Smooth muscle cell (in vitro differentiated cells): ENCODE measurements around the gene GOLGA7B. TPM values are rescaled to one million over a fixed set of nuclear protein-coding genes. Genes with fewer than 3 reads are reported as not detected.
"Not testable (repeated sequence)": the region's sequence is repeated elsewhere in the genome, so short reads cannot be mapped to it uniquely, and the experiment has no call there.

Experiments
- DNase-seq: peaks from one replicate; lab custom pipeline; 2025; ENCODE audit not compliant: unreplicated experiment; lab: John Stamatoyannopoulos, UW
- H2AFZ ChIP-seq: fragments of 200-600 bp; sonication (generic); 2 replicates; pipeline ENCODE4 v1.6.0; 2016; ENCODE audit warnings: antibody characterized with exemption, low read depth, mild to moderate bottlenecking
- H3F3A ChIP-seq: fragments of 200-600 bp; sonication (generic); 2 replicates; pipeline ENCODE4 v1.6.0; 2017; ENCODE audit warnings: antibody characterized with exemption, low read depth
- H3K27ac ChIP-seq: fragments of 200-600 bp; sonication (generic); 2 replicates; pipeline ENCODE4 v1.5.1; 2016; ENCODE audit warnings: low read depth, mild to moderate bottlenecking
- H3K27me3 ChIP-seq: fragments of 200-600 bp; sonication (generic); 2 replicates; pipeline ENCODE4 v1.6.1; 2016; ENCODE audit warnings: low read depth, mild to moderate bottlenecking
- H3K36me3 ChIP-seq: fragments of 200-600 bp; sonication (generic); 2 replicates; pipeline ENCODE4 v1.5.1; 2016; ENCODE audit warnings: low read depth
- H3K4me1 ChIP-seq: fragments of 200-600 bp; sonication (generic); 2 replicates; pipeline ENCODE4 v1.5.1; 2016; ENCODE audit warnings: low read depth
- H3K4me2 ChIP-seq: fragments of 200-600 bp; sonication (generic); 2 replicates; pipeline ENCODE4 v1.6.0; 2016; ENCODE audit warnings: mild to moderate bottlenecking
- H3K4me3 ChIP-seq: fragments of 200-600 bp; sonication (generic); 2 replicates; pipeline ENCODE4 v1.5.1; 2016; ENCODE audit warnings: mild to moderate bottlenecking
- H3K79me2 ChIP-seq: fragments of 200-600 bp; sonication (generic); 2 replicates; pipeline ENCODE4 v1.6.0; 2016; ENCODE audit warnings: low read depth, mild to moderate bottlenecking
- H3K9ac ChIP-seq: fragments of 200-600 bp; sonication (generic); 2 replicates; pipeline ENCODE4 v1.6.0; 2016; ENCODE audit warnings: low read depth
- H3K9me3 ChIP-seq: fragments of 200-600 bp; sonication (generic); replicated peaks from 2 replicates; pipeline ENCODE4 v1.5.1; 2016; ENCODE audit warnings: low read depth
- H4K20me1 ChIP-seq: fragments of 200-600 bp; sonication (generic); 2 replicates; pipeline ENCODE4 v1.6.0; 2016; ENCODE audit warnings: low read depth
- WGBS: methylation state at CpG from one replicate; pipeline ENCODE4 v1.1.7; 2016; ENCODE audit warnings: low lambda C conversion rate; 5-methylcytosine and 5-hydroxymethylcytosine counted together
- polyA plus RNA-seq: library from polyadenylated mRNA; unstranded; fragments of >200 nt; fragmentation: Nextera tagmentation; extraction: Ambion mirVana; gene quantifications from 2 replicates; pipeline ENCODE4 v1.2.1, GENCODE V29; 2016
- total RNA-seq: library from RNA; depleted of rRNA; stranded (reverse); fragments of >200 nt; gene quantifications from 2 replicates; pipeline ENCODE4 v1.2.3, GENCODE V29; 2014
- TF ChIP-seq, protein P1 (sequence below): fragments of 200-600 bp; sonication (generic); IDR thresholded peaks from 2 replicates; pipeline ENCODE4 v1.5.1; 2017; ENCODE audit warnings: borderline replicate concordance, mild to moderate bottlenecking, antibody characterized with exemption; ENCODE audit not compliant: insufficient read depth, poor library complexity, severe bottlenecking

Gene GOLGA7B
- total and polyA plus RNA-seq, 2 experiments from 2014 or later = not detected

DNA sequence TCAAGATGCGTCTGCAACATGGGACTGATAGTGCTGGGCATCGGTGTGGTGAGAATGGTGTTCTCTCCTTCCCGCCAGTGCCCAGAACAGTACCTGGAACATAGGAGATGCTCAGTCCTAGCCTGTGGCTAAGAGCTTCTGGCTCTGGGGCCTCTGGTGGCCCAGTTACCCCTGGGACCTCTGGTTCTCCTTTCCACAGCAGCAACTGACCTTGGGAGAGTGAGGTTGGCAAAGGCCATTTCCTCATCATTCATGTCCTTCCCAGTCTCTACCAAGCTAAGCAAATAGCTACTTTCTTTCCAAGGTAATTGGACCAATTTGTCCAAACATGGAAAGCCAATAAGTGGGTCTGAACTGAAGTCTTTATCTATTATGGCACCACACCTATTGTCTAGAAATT, 11.6 kb upstream of the GOLGA7B start:
- H3K4me2 ChIP-seq = no peak overlapping the region
- no peak for DNase-seq
- no peaks in the 10 kb centered on the region for H4K20me1 ChIP-seq
- no peak overlapping the region for H2AFZ ChIP-seq
- no peak overlapping the region for H3K4me3 ChIP-seq
- H3K4me1 ChIP-seq = no peaks in the 10 kb centered on the region
- H3K79me2 ChIP-seq = no peaks in the 10 kb centered on the region
- TF ChIP-seq, protein P1, sequence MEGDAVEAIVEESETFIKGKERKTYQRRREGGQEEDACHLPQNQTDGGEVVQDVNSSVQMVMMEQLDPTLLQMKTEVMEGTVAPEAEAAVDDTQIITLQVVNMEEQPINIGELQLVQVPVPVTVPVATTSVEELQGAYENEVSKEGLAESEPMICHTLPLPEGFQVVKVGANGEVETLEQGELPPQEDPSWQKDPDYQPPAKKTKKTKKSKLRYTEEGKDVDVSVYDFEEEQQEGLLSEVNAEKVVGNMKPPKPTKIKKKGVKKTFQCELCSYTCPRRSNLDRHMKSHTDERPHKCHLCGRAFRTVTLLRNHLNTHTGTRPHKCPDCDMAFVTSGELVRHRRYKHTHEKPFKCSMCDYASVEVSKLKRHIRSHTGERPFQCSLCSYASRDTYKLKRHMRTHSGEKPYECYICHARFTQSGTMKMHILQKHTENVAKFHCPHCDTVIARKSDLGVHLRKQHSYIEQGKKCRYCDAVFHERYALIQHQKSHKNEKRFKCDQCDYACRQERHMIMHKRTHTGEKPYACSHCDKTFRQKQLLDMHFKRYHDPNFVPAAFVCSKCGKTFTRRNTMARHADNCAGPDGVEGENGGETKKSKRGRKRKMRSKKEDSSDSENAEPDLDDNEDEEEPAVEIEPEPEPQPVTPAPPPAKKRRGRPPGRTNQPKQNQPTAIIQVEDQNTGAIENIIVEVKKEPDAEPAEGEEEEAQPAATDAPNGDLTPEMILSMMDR = no peak
- no peaks in the 10 kb centered on the region for H3K36me3 ChIP-seq
- H3K27ac ChIP-seq = no peak overlapping the region
- peaks cover 21% of the 10 kb centered on the region for H3K27me3 ChIP-seq
- WGBS = 86% methylated on average over 3 of the region's 3 CpGs
- H3F3A ChIP-seq = no peaks in the 10 kb centered on the region
- H3K9me3 ChIP-seq = no peaks in the 10 kb centered on the region
- H3K9ac ChIP-seq = no peak overlapping the region

DNA sequence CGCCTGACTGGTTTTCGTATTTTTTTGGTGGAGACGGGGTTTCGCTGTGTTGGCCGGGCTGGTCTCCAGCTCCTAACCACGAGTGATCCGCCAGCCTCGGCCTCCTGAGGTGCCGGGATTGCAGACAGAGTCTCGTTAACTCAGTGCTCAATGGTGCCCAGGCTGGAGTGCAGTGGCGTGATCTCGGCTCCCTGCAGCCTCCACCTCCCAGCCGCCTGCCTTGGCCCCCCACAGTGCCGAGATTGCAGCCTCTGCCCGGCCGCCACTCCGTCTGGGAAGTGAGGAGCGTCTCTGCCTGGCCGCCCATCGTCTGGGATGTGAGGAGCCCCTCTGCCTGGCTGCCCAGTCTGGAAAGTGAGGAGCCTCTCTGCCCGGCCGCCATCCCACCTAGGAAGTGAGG, 8.5 kb upstream of the GOLGA7B start:
- H3K4me1 ChIP-seq, H3F3A ChIP-seq, H3K4me3 ChIP-seq, H4K20me1 ChIP-seq, H3K79me2 ChIP-seq, DNase-seq, H3K27ac ChIP-seq, H3K4me2 ChIP-seq, H3K9me3 ChIP-seq, H3K27me3 ChIP-seq, H3K9ac ChIP-seq, H3K36me3 ChIP-seq, H2AFZ ChIP-seq: not testable (repeated sequence)
- WGBS = 98% methylated on average over 16 of the region's 22 CpGs

DNA sequence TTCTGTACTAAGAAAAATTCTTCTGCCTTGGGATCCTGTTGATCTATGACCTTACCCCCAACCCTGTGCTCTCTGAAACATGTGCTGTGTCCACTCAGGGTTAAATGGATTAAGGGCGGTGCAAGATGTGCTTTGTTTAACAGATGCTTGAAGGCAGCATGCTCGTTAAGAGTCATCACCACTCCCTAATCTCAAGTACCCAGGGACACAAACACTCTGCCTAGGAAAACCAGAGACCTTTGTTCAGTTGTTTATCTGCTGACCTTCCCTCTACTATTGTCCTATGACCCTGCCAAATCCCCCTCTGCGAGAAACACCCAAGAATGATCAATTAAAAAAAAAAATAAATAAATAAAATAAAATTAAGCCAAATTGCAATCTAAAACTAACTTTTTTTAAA, 7.5 kb upstream of the GOLGA7B start:
- H3K27me3 ChIP-seq = peaks cover 18% of the 10 kb centered on the region
- not testable (repeated sequence) for H3K4me2 ChIP-seq, H3K36me3 ChIP-seq, H2AFZ ChIP-seq, H3K4me3 ChIP-seq, H3K27ac ChIP-seq, H4K20me1 ChIP-seq, H3F3A ChIP-seq, H3K9ac ChIP-seq, H3K4me1 ChIP-seq, H3K79me2 ChIP-seq, H3K9me3 ChIP-seq, DNase-seq
- 89% methylated on average over 3 of the region's 3 CpGs for WGBS

DNA sequence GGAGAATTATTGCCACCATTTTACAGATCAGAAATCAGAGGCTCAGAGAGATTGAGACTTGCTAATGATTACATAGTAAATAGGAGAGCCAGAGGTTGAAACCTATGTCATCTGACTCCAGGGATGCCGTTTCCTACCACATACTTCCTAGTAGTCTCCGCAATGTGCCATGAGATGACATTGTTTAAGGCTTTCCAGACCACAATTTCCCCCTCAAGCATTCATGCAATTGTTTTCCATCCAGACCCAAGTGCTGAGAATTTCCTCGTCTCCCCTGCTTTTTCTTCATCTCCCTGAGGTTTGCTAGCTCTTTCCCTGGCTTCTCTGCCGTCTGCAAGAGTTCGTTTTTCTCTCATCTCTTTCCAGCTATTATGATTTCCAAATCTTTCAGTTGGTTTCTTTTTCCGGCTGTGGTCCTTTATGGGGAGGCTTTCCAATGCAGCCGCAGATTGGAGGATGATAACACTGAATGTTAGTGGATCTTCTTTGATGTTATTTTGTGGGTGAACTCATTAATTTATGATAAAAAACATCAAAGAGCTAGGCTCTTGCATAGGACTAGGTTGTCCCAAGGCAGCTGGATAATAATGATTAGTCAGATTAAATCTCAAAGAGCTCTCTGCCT, 6.9 kb upstream of the GOLGA7B start:
- peaks cover 21% of the 10 kb centered on the region for H3K27me3 ChIP-seq
- H3K4me1 ChIP-seq = no peaks in the 10 kb centered on the region
- TF ChIP-seq, protein P1 = no peak
- WGBS = 77% methylated on average over 7 of the region's 7 CpGs
- H3K36me3 ChIP-seq = no peaks in the 10 kb centered on the region
- no peak for DNase-seq
- no peaks in the 10 kb centered on the region for H3K9me3 ChIP-seq
- no peak overlapping the region for H3K4me2 ChIP-seq
- no peaks in the 10 kb centered on the region for H3K79me2 ChIP-seq
- H3K4me3 ChIP-seq = no peak overlapping the region
- H3K27ac ChIP-seq = no peak overlapping the region
- H3F3A ChIP-seq = no peaks in the 10 kb centered on the region
- no peak overlapping the region for H2AFZ ChIP-seq
- no peaks in the 10 kb centered on the region for H4K20me1 ChIP-seq
- H3K9ac ChIP-seq = no peak overlapping the region

DNA sequence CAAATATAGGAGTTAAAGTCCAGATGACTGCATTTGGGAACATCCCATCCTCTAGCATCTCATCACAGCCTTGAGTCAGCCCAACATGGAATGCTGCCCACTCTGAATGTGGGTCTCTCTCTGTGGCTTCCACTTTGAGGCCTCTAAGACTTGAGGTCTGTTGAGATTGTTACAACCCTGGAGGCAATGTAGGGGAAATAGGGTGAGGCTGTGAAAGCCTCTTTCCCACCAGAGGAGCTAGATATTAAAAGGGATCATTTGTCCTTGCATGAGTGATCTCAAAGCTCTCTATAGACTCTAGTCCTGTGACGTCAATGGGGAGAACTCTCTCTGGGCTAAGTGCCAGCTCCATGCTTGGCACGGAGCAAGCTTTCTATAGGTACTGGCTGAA, 6.4 kb upstream of the GOLGA7B start:
- TF ChIP-seq, protein P1 = no peak
- H4K20me1 ChIP-seq = no peaks in the 10 kb centered on the region
- no peaks in the 10 kb centered on the region for H3K79me2 ChIP-seq
- no peak overlapping the region for H2AFZ ChIP-seq
- peaks cover 26% of the 10 kb centered on the region for H3K27me3 ChIP-seq
- H3K4me3 ChIP-seq = no peak overlapping the region
- no peak overlapping the region for H3K4me2 ChIP-seq
- H3K27ac ChIP-seq = no peak overlapping the region
- no peaks in the 10 kb centered on the region for H3K9me3 ChIP-seq
- no peaks in the 10 kb centered on the region for H3K4me1 ChIP-seq
- WGBS = 64% methylated on average over 2 of the region's 2 CpGs
- DNase-seq = no peak
- no peak overlapping the region for H3K9ac ChIP-seq
- H3F3A ChIP-seq = no peaks in the 10 kb centered on the region
- H3K36me3 ChIP-seq = no peaks in the 10 kb centered on the region

DNA sequence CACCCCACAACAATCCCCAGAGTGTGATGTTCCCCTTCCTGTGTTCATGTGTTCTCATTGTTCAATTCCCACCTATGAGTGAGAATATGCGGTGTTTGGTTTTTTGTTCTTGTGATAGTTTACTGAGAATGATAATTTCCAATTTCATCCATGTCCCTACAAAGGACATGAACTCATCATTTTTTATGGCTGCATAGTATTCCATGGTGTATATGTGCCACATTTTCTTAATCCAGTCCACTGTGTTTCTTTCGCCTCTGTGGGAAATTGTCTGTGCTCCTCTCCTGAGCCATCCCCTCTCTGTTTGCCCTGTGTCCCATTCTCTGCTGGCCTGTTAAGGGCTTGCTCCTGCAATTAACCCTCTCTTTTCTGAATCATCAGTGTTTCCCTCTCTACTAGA, 5.7 kb upstream of the GOLGA7B start:
- not testable (repeated sequence) for H3K9me3 ChIP-seq, H3K79me2 ChIP-seq, H3K27ac ChIP-seq, H3K4me1 ChIP-seq, H3K9ac ChIP-seq, DNase-seq, H3F3A ChIP-seq, H3K4me3 ChIP-seq, H4K20me1 ChIP-seq, H3K4me2 ChIP-seq, H2AFZ ChIP-seq, H3K36me3 ChIP-seq
- H3K27me3 ChIP-seq = peaks cover 26% of the 10 kb centered on the region
- whole genome bisulfite sequencing = 93% methylated on average over 1 of the region's 2 CpGs
